Ovary (tissue), 3 donors: ENCODE results near the gene BIN1.

Source experiments
- POLR2A ChIP-seq: fragments of 450-650 bp; IDR thresholded peaks from one replicate; pipeline ENCODE4 v1.6.1; 2017; ENCODE audit warnings: antibody characterized with exemption, mild to moderate bottlenecking, moderate library complexity
- TF ChIP-seq, protein P1 (sequence below), 3 donors: fragments of 450-650 bp in 2 of 3; fragments of 200-600 bp in 1 of 3; IDR thresholded peaks; one replicate each; pipeline versions ENCODE4 v1.5.1 to v1.8.0; 2016 to 2022; ENCODE audit warnings: antibody characterized with exemption in 3 of 3, mild to moderate bottlenecking in 1 of 3
- donor health status: DM: no; HTN: no; CAD: no.

DNA sequence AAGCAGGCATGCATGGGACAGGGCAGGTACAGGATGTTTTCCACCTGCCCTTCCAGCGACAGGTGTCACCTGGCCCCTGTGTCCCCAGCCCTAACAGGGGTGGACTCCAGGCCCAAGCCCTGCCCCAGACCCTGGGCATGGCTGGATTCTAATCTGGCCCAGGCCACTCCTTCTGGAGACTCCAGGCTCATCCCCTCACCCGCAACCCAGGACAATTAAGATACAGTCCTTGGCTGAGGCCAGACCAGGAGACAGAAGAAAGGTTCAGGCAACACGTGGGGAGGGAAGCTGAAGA is 9.5 kb downstream of the BIN1 start:
- TF ChIP-seq, protein P1, sequence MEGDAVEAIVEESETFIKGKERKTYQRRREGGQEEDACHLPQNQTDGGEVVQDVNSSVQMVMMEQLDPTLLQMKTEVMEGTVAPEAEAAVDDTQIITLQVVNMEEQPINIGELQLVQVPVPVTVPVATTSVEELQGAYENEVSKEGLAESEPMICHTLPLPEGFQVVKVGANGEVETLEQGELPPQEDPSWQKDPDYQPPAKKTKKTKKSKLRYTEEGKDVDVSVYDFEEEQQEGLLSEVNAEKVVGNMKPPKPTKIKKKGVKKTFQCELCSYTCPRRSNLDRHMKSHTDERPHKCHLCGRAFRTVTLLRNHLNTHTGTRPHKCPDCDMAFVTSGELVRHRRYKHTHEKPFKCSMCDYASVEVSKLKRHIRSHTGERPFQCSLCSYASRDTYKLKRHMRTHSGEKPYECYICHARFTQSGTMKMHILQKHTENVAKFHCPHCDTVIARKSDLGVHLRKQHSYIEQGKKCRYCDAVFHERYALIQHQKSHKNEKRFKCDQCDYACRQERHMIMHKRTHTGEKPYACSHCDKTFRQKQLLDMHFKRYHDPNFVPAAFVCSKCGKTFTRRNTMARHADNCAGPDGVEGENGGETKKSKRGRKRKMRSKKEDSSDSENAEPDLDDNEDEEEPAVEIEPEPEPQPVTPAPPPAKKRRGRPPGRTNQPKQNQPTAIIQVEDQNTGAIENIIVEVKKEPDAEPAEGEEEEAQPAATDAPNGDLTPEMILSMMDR (IDR thresholded peaks at IDR 0.05) = no peak
- no peak for TF ChIP-seq POLR2A
